A673 (cell line): ENCODE measurements around the gene TBC1D5. TPM values are rescaled to one million over a fixed set of nuclear protein-coding genes. Genes with fewer than 3 reads are reported as not detected.
A peak's percentile ranks its signal among the peaks of the same experiment; 100 is the strongest.

Experiments
- BruUV-seq: library from RNA; stranded (reverse); fragments of 400-500 nt; replicated peaks from 2 replicates; lab custom pipeline; 2021; lab: Mats Ljungman, UMichigan
- CTCF ChIA-PET: fragments of 300-600 bp; sonication (Branson Sonifier 250); formaldehyde crosslinking; loops from one replicate; lab custom pipeline; 2022; ENCODE audit warnings: antibody characterized with exemption; lab: Charles Lee
- POLR2A ChIA-PET: fragments of 300-600 bp; sonication (Branson Sonifier 250); formaldehyde crosslinking; loops from one replicate; lab custom pipeline; 2022; ENCODE audit warnings: antibody characterized with exemption; ENCODE audit not compliant: low non-redundant PET; lab: Charles Lee
- DNase-seq: peaks from one replicate; pipeline ENCODE4 v3.0.0-alpha.2; 2015; ENCODE audit warnings: low spot score
- H3K27ac ChIP-seq: fragments of 200-600 bp; sonication (generic); 2 replicates; pipeline ENCODE4 v1.5.1; 2016; ENCODE audit warnings: mixed run types, low read depth, mild to moderate bottlenecking, mixed read lengths, antibody characterized with exemption, low read length; ENCODE audit not compliant: poor library complexity, severe bottlenecking
- H3K27me3 ChIP-seq: fragments of 200-600 bp; sonication (generic); replicated peaks from 2 replicates; pipeline ENCODE4 v1.6.1; 2017; ENCODE audit warnings: mixed run types, low read depth, mild to moderate bottlenecking, mixed read lengths, antibody characterized with exemption, low read length; ENCODE audit not compliant: insufficient read depth, poor library complexity
- H3K36me3 ChIP-seq: fragments of 200-600 bp; sonication (generic); 2 replicates; pipeline ENCODE4 v1.6.1; 2016; ENCODE audit warnings: mixed run types, mild to moderate bottlenecking, mixed read lengths, antibody characterized with exemption, low read length; ENCODE audit not compliant: insufficient read depth, poor library complexity, severe bottlenecking
- H3K4me1 ChIP-seq: fragments of 200-600 bp; sonication (generic); 2 replicates; pipeline ENCODE4 v1.6.1; 2017; ENCODE audit warnings: mixed run types, mild to moderate bottlenecking, mixed read lengths, antibody characterized with exemption, low read length; ENCODE audit not compliant: insufficient read depth, poor library complexity, severe bottlenecking
- H3K4me3 ChIP-seq: fragments of 200-600 bp; sonication (generic); 2 replicates; pipeline ENCODE4 v1.5.1; 2016; ENCODE audit warnings: low read depth, mixed run types, mild to moderate bottlenecking, mixed read lengths, low read length; ENCODE audit not compliant: poor library complexity, severe bottlenecking
- H3K9me3 ChIP-seq: fragments of 200-600 bp; sonication (generic); 2 replicates; pipeline ENCODE4 v1.6.1; 2016; ENCODE audit warnings: mixed run types, low read depth, mild to moderate bottlenecking, mixed read lengths, antibody characterized with exemption, low read length; ENCODE audit not compliant: poor library complexity, severe bottlenecking
- CTCF ChIP-seq: fragments of 300-800, 200-600 bp; sonication (generic); conservative IDR thresholded peaks from 2 replicates; pipeline ENCODE4 v1.5.1; 2017; ENCODE audit warnings: low read depth, mild to moderate bottlenecking, antibody characterized with exemption, low read length, moderate library complexity, mixed read lengths
- EZH2 ChIP-seq: fragments of 200-600 bp; sonication (generic); IDR thresholded peaks from 2 replicates; pipeline ENCODE4 v1.6.1; 2017; ENCODE audit warnings: borderline replicate concordance, low read depth, mild to moderate bottlenecking, mixed read lengths, antibody characterized with exemption, low read length; ENCODE audit not compliant: poor library complexity, severe bottlenecking
- intact Hi-C: fragments of 100-400 bp; cut with micrococcal nuclease; formaldehyde crosslinking; loops from one replicate; pipeline ENCODE4 v1.10.0; 2022; ENCODE audit not compliant: unreplicated experiment
- total RNA-seq: library from RNA; stranded (reverse); gene quantifications from 2 replicates; pipeline ENCODE4 v1.2.3, GENCODE V29; 2021

The TBC1D5 gene
- total RNA-seq, 1 experiment from 2014 or later = 40.7 TPM

- no peak for DNase-seq
- Histone ChIP-seq H3K9me3 (no peaks in the 10 kb centered on the region), H3K27ac (no peak overlapping the region), H3K4me1 (no peaks in the 10 kb centered on the region), H3K36me3 (no peaks in the 10 kb centered on the region), H3K27me3 (no peaks in the 10 kb centered on the region), H3K4me3 (no peak overlapping the region)
- BruUV-seq = no TSS peak
- POLR2A ChIA-PET = no interaction called here
- TF ChIP-seq CTCF (no peak), EZH2 (no peak)
- CTCF ChIA-PET = no interaction called here
- intact Hi-C loops = no loop called here
Measured at GRCh38 chr3:17422636-17423035, 319.8 kb downstream of the TBC1D5 start.

- Histone ChIP-seq H3K27ac (no peak overlapping the region), H3K9me3 (no peaks in the 10 kb centered on the region), H3K4me3 (no peak overlapping the region), H3K27me3 (no peaks in the 10 kb centered on the region), H3K4me1 (no peaks in the 10 kb centered on the region), H3K36me3 (no peaks in the 10 kb centered on the region)
- CTCF ChIA-PET = no interaction called here
- intact Hi-C loops = no loop called here
- BruUV-seq = no TSS peak
- POLR2A ChIA-PET = no interaction called here
- TF ChIP-seq EZH2 (no peak), CTCF (no peak)
- no peak for DNase-seq
Measured at GRCh38 chr3:17420668-17421067, 321.8 kb downstream of the TBC1D5 start.

GRCh38 chr3:17412950-17413530 is 329.4 kb downstream of the TBC1D5 start:
- POLR2A ChIA-PET = no interaction called here
- BruUV-seq = no TSS peak
- CTCF ChIA-PET = no interaction called here
- Histone ChIP-seq H3K9me3 (no peaks in the 10 kb centered on the region), H3K4me3 (no peak overlapping the region), H3K27me3 (no peaks in the 10 kb centered on the region), H3K27ac (no peak overlapping the region), H3K36me3 (no peaks in the 10 kb centered on the region), H3K4me1 (no peaks in the 10 kb centered on the region)
- TF ChIP-seq CTCF = peak; percentile 79
- no peak for TF ChIP-seq EZH2
- peak; percentile 60 for DNase-seq
- intact Hi-C loops = loop anchor here (1.0 to 2.0 kb wide), 2 partner anchors 155 to 812 kb away; no protein-coding TSS in a partner anchor
